Kidney (tissue), 14 donors: Measurements from ENCODE around the gene TRAK1. TPM values are rescaled to one million over a fixed set of nuclear protein-coding genes. Genes with fewer than 3 reads are reported as not detected.

Source experiments
- DNase-seq, 5 donors: peaks; one replicate each; pipeline ENCODE4 v3.0.0-alpha.2; 2013 to 2020
- FAIRE-seq: peaks from 2 replicates; lab custom pipeline; 2012; peaks lifted over from hg19 to GRCh38; lab: Jason Lieb, UNC
- H3K27ac ChIP-seq, 2 donors: one replicate each; pipeline ENCODE4 v1.7.0; 2013; ENCODE audit warnings: low read depth in 2 of 2, low read length in 2 of 2, inconsistent platforms in 1 of 2
- H3K27me3 ChIP-seq: one replicate; pipeline ENCODE4 v1.7.1; 2013; ENCODE audit warnings: low read length, inconsistent platforms; ENCODE audit not compliant: control insufficient read depth, insufficient read depth
- H3K36me3 ChIP-seq, 3 donors: one replicate each; pipeline versions ENCODE4 v1.7.0 to v1.7.1; 2013; ENCODE audit warnings: low read length in 3 of 3, control low read depth in 1 of 3, inconsistent platforms in 1 of 3; ENCODE audit not compliant: insufficient read depth in 3 of 3, control insufficient read depth in 2 of 3
- H3K4me1 ChIP-seq, 3 donors: one replicate each; pipeline versions ENCODE4 v1.7.0 to v1.7.1; 2013; ENCODE audit warnings: low read length in 3 of 3, inconsistent platforms in 1 of 3, low read depth in 1 of 3; ENCODE audit not compliant: control insufficient read depth in 2 of 3, insufficient read depth in 2 of 3
- H3K4me3 ChIP-seq, 3 donors: one replicate each; pipeline versions ENCODE4 v1.7.0 to v1.8.1; 2013; ENCODE audit warnings: low read length in 3 of 3, control low read depth in 1 of 3, inconsistent platforms in 1 of 3
- H3K9ac ChIP-seq, 3 donors: one replicate each; pipeline versions ENCODE4 v1.7.0 to v1.7.1; 2013; ENCODE audit warnings: low read length in 3 of 3, control low read depth in 1 of 3, inconsistent platforms in 1 of 3
- H3K9me3 ChIP-seq, 3 donors: one replicate each; pipeline versions ENCODE4 v1.7.0 to v1.7.1; 2013; ENCODE audit warnings: low read length in 3 of 3, control low read depth in 1 of 3, inconsistent platforms in 1 of 3; ENCODE audit not compliant: control insufficient read depth in 2 of 3, insufficient read depth in 1 of 3
- CTCF ChIP-seq: IDR thresholded peaks from 3 replicates; pipeline ENCODE4 v1.5.1; 2012; ENCODE audit warnings: mild to moderate bottlenecking, moderate library complexity, borderline replicate concordance; ENCODE audit not compliant: insufficient read depth; ENCODE audit errors: extremely low read depth
- intact Hi-C: fragments of 100-400 bp; cut with DNase I; formaldehyde crosslinking; loops from one replicate; pipeline ENCODE4 v1.11.1; 2022
- polyA plus RNA-seq: library from polyadenylated mRNA; stranded (reverse); fragments of 350-450 nt; fragmentation: Illumina TruSeq; extraction: RNeasy Lipid Tissue Mini Kit (QIAGEN cat#74804); gene quantifications from one replicate; pipeline ENCODE4 v1.2.3, GENCODE V29; 2014; ENCODE audit warnings: low read depth, low replicate concordance; ENCODE audit not compliant: insufficient read depth
- total RNA-seq: library from RNA; stranded (reverse); fragmentation: NEBNext Ultra II Directional; extraction: Animal tissue kit (Norgen Biotek cat#: 25700); gene quantifications from one replicate; pipeline ENCODE4 v1.2.1, GENCODE V29; 2021
- donor health status: control.
- donor health status: control.
- donor health status: control.
- donor health status: control.
- donor health status: control.
- donor health status: DM: yes; HTN: yes; CAD: no.
- donor health status: Normal renal cell carcinoma (clear cell type).

The TRAK1 gene
- total and polyA plus RNA-seq, 2 donors from 2014 or later: 16.2 to 41.0 TPM

GRCh38 chr3:42063888-42064287 lies 27.3 kb upstream of the TRAK1 start:
- Histone ChIP-seq H3K36me3 (no peaks in the 10 kb centered on the region), H3K27ac (peak overlapping the region in 1 of 2 donors; percentile 25), H3K9me3 (no peaks in the 10 kb centered on the region), H3K4me3 (no peak overlapping the region), H3K4me1 (peaks cover 3 to 31% (median 25%) of the 10 kb centered on the region in 3 donors), H3K9ac (no peak overlapping the region), H3K27me3 (no peaks in the 10 kb centered on the region)
- intact Hi-C loops: no loop called here
- no peak for TF ChIP-seq CTCF
- FAIRE-seq: no peak
- DNase-seq: no peak

- H3K9ac ChIP-seq: no peak overlapping the region
These were observed 24.5 kb upstream of the TRAK1 start for GRCh38 chr3:42066516-42067181.

GRCh38 chr3:42067326-42067725 lies 23.8 kb upstream of the TRAK1 start:
- intact Hi-C loops: no loop called here
- Histone ChIP-seq H3K27ac (no peak overlapping the region), H3K27me3 (no peaks in the 10 kb centered on the region), H3K4me3 (no peak overlapping the region), H3K9me3 (no peaks in the 10 kb centered on the region), H3K4me1 (peaks cover 7 to 28% (median 24%) of the 10 kb centered on the region in 3 donors), H3K9ac (no peak overlapping the region), H3K36me3 (no peaks in the 10 kb centered on the region)
- peak in 2 of 5 donors; percentile 86 to 90 for DNase-seq
- no peak for FAIRE-seq
- no peak for TF ChIP-seq CTCF

More at GRCh38 chr3:42066516-42067181, 24.5 kb upstream of the TRAK1 start:
- Histone ChIP-seq H3K9me3 (no peaks in the 10 kb centered on the region), H3K4me1 (peaks cover 3 to 27% (median 25%) of the 10 kb centered on the region in 3 donors), H3K27me3 (no peaks in the 10 kb centered on the region), H3K36me3 (no peaks in the 10 kb centered on the region), H3K27ac (peak overlapping the region; percentile 32 to 68), H3K4me3 (peak overlapping the region in 1 of 3 donors; percentile 7)
- no peak for TF ChIP-seq CTCF
- intact Hi-C loops: no loop called here
- DNase-seq: peak in 3 of 5 donors; percentile 55 to 90 (median 80)
- FAIRE-seq: no peak
